GM10248 (cell line): Measurements from ENCODE around the gene LDOC1.
"Not testable (repeated sequence)": the region's sequence is repeated elsewhere in the genome, so short reads cannot be mapped to it uniquely, and the experiment has no call there.

Experiments used
- CTCF ChIA-PET: fragments of 300-600 bp; sonication (Branson Sonifier 250); formaldehyde crosslinking; extraction: SDS; loops from one replicate; lab custom pipeline; 2021; ENCODE audit warnings: antibody characterized with exemption; lab: Yijun Ruan, JAX
- POLR2A ChIA-PET: fragments of 350-650 bp; sonication (Branson Sonifier 250); formaldehyde crosslinking; extraction: SDS; loops from one replicate; lab custom pipeline; 2020; ENCODE audit warnings: antibody characterized with exemption; lab: Yijun Ruan, JAX
- DNase-seq: peaks from one replicate; pipeline ENCODE4 v3.0.0; 2012; ENCODE audit errors: extremely low spot score
- TF ChIP-seq, protein P1 (sequence below): IDR thresholded peaks from 2 replicates; pipeline ENCODE4 v1.5.1; 2012; ENCODE audit warnings: mild to moderate bottlenecking, low read depth; ENCODE audit errors: extremely low read depth, missing control alignments, control extremely low read depth

LDOC1 gene

DNA sequence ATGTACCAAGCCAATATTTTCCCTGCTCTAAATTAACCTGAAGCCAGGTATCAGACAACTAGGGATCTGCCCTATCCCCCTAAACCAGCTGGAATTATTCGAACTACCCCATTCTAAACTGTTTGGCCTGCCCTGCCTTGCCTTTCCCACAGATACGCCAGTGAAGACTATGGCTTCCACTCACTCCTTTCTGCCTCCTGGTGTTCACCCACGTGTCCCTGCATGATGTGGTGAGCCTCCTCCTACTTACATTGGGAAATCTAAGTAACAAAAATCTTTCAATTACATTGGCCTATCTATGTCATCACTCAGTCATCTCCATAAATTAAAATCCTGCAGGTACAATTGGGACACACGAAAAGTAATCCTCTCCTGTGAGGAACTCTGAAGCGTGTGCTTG, 6.1 kb upstream of the LDOC1 start:
- POLR2A ChIA-PET = no interaction called here
- DNase-seq = no peak
- CTCF ChIA-PET = no interaction called here
- TF ChIP-seq, protein P1, sequence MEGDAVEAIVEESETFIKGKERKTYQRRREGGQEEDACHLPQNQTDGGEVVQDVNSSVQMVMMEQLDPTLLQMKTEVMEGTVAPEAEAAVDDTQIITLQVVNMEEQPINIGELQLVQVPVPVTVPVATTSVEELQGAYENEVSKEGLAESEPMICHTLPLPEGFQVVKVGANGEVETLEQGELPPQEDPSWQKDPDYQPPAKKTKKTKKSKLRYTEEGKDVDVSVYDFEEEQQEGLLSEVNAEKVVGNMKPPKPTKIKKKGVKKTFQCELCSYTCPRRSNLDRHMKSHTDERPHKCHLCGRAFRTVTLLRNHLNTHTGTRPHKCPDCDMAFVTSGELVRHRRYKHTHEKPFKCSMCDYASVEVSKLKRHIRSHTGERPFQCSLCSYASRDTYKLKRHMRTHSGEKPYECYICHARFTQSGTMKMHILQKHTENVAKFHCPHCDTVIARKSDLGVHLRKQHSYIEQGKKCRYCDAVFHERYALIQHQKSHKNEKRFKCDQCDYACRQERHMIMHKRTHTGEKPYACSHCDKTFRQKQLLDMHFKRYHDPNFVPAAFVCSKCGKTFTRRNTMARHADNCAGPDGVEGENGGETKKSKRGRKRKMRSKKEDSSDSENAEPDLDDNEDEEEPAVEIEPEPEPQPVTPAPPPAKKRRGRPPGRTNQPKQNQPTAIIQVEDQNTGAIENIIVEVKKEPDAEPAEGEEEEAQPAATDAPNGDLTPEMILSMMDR = no peak

DNA sequence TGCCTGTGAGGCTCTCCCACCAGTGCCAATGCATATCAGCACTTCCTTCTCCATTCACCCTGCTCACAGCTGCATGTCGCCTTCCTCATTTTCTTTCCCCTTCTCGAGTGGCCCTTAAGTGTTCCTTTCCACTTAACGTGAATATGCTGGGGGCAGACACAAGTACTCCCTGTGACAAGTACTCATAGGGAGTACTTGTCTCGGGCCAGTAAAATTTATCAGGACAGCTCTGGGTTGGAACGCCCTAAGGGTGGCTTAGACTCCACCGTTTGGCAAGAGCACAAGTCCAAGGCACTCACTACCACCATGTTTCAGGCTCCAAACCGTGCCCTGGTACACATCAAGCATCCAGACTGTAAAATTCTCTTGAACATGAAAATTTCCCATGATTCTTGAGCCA, 3.9 kb upstream of the LDOC1 start:
- TF ChIP-seq, protein P1 = no peak
- ChIA-PET CTCF (no interaction called here), POLR2A (no interaction called here)
- DNase-seq = no peak

DNA sequence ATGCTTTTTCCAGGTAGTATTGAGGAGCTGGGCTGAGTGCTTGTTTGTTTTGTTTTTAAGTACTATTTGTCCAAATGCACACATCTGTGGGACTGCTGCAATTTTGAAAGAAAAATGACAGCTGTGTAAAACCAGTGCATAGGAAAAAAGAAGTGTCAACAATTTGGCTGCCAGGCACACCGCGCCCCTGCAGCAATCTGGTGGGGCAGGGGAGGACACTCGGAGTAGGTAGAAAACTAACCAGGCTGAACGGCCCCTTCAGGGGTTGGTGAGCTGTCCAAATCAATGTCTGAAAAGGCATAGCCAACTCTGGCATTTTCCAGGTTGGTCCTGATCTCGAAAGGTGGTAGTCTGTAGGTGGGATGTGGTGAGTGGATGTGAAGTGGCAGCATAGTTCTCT, 1.1 kb downstream of the LDOC1 start:
- CTCF ChIA-PET = no interaction called here
- no peak for DNase-seq
- POLR2A ChIA-PET = no interaction called here

DNA sequence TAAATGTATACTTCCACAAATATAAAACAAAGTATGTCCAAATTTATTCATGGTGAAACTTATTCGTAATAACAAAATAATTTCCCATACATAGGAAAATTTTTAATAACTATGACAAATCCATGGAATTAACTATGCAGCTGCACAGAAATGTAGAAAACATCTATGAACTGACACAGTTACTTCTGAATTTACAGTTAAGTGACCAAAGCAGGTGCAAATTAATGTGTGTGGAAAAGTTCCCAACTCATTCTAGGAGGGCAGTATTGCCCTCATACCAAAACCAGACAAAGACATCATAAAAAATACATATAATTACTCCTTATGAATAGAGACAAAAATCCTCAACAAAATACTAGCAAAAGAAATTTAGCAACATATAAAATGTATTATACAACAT, 12.5 kb downstream of the LDOC1 start:
- TF ChIP-seq, protein P1 = no peak
- no peak for DNase-seq
- POLR2A ChIA-PET = no interaction called here
- CTCF ChIA-PET = no interaction called here

More for the DNA sequence above, 1.1 kb downstream of the LDOC1 start:
- TF ChIP-seq, protein P1 = no peak

DNA sequence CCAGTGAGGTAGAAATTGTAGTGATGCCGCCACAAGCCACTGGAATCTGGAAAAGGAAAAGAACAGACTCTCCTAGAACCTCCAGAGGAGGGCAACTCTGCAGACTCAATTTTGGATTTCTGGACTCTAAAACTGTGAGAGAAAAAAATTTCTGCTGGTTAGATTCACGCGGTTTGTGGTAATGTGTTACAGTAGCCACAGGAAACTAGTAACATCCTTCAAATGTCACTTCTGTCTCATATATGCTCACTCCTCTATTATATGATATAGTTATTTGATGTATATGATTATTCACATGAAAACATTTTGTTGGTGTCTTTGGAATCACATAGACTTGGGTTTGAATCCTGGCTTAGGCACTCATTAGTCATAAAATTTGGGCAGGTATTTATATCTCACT, 18.8 kb downstream of the LDOC1 start:
- POLR2A ChIA-PET = no interaction called here
- CTCF ChIA-PET = no interaction called here
- DNase-seq = no peak
- TF ChIP-seq, protein P1 = no peak

DNA sequence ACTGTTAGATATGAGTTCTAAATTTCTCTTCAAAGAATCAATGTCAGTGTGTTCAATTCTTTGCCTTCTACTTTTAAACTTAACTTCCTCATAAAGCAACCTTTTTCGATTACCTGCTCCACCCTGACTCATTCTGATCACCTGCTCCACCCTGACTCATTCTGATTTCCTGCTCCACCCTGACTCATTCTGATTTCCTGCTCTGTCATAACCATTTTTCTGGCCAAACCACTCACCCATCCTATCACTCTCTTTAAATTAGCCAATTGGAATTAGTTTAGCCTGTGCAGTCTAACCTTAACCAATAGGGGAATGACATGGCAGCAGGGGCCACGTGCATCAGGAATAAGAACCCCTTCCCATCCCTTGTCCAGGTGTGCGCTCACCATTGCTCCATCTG, 21.7 kb downstream of the LDOC1 start:
- CTCF ChIA-PET, DNase-seq, POLR2A ChIA-PET: not testable (repeated sequence)

DNA sequence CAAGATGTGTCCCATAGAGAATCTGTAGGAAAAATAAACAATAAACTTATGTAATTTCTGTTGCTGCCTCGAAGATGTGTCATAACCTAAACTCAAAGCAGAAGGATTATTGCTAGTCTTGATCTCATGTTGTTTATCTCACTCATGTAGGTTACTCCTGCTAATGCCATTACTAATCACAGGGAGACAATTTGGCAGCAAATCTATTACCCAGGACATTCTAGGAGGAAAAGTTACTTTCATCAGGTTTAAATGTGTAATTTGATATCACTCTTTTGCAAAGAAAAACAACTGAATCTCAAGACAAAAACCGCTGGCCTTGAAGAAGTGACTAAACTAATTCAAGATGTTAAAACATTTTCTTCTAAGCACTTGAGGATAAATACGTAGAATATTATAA, 34.0 kb downstream of the LDOC1 start:
- CTCF ChIA-PET = no interaction called here
- no peak for DNase-seq
- TF ChIP-seq, protein P1 = no peak
- POLR2A ChIA-PET = no interaction called here
